Measurements from ENCODE around the gene TMEFF1. TPM values are rescaled to one million over a fixed set of nuclear protein-coding genes. Genes with fewer than 3 reads are reported as not detected.

TMEFF1 gene
- total and polyA plus RNA-seq, 2 of the 8 experiments (the other 6 are each of a cell fraction or from before 2014, with no cell fraction given), result 13.5 to 68.2 TPM

DNA sequence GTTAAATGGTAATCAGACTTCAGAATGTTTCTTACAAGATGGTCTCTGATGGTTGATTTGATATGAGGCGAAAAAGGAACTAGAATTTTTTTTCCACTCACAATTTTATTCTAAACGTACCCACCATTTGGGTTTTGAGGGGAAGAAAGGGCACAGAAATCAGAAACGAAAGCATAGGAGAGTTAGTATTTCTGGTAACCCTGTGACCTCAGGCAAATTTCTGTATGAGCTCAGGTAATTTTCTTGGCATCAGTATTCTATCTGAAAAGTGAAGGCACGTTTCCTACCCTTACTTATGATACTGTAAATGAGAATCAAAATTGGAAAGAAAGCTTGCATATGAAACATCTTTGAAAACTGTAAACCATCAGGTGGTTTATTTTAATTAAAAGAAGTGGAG lies 26.5 kb downstream of the TMEFF1 start (continued):
- TF ChIP-seq, protein P1, sequence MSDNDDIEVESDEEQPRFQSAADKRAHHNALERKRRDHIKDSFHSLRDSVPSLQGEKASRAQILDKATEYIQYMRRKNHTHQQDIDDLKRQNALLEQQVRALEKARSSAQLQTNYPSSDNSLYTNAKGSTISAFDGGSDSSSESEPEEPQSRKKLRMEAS (IDR thresholded peaks at IDR 0.05), result no peak
- no peak for TF ChIP-seq SUZ12 (IDR thresholded peaks at IDR 0.05; ENCODE audit: low read length)
- no peak for TF ChIP-seq RXRA (IDR thresholded peaks at IDR 0.05; ENCODE audit: insufficient read depth, low read depth, low read length)
